MM.1S (cell line): ENCODE results near the gene OAS2.

Experiments used
- DNase-seq: peaks from one replicate; pipeline ENCODE4 v3.0.0-alpha.2; 2015
- H2AFZ ChIP-seq: fragments of 300-600 bp; sonication (generic); 2 replicates; pipeline ENCODE4 v1.6.0; 2016; ENCODE audit warnings: antibody characterized with exemption, low read length
- H3F3A ChIP-seq: fragments of 300-600 bp; sonication (generic); 2 replicates; pipeline ENCODE4 v1.6.1; 2016; ENCODE audit warnings: mild to moderate bottlenecking, antibody characterized with exemption, low read length, moderate library complexity, mixed read lengths; ENCODE audit not compliant: insufficient read depth
- H3K27ac ChIP-seq: fragments of 300-600 bp; sonication (generic); 2 replicates; pipeline ENCODE4 v1.5.1; 2016; ENCODE audit warnings: mild to moderate bottlenecking, low read length
- H3K27me3 ChIP-seq: fragments of 300-600 bp; sonication (generic); replicated peaks from 2 replicates; pipeline ENCODE4 v1.6.0; 2016; ENCODE audit warnings: low read length; ENCODE audit not compliant: insufficient read depth
- H3K36me3 ChIP-seq: fragments of 300-600 bp; sonication (generic); replicated peaks from 2 replicates; pipeline ENCODE4 v1.6.1; 2016; ENCODE audit warnings: mild to moderate bottlenecking, low read length, mixed read lengths; ENCODE audit not compliant: insufficient read depth
- H3K4me1 ChIP-seq: fragments of 300-600 bp; sonication (generic); 2 replicates; pipeline ENCODE4 v1.6.1; 2016; ENCODE audit warnings: low read length, mixed read lengths
- H3K4me2 ChIP-seq: fragments of 300-600 bp; sonication (generic); 2 replicates; pipeline ENCODE4 v1.6.0; 2016; ENCODE audit warnings: low read depth, low read length
- H3K4me3 ChIP-seq: fragments of 300-600 bp; sonication (generic); 2 replicates; pipeline ENCODE4 v1.5.1; 2016; ENCODE audit warnings: low read length, mixed read lengths
- H3K79me2 ChIP-seq: fragments of 300-600 bp; sonication (generic); 2 replicates; pipeline ENCODE4 v1.6.1; 2016; ENCODE audit warnings: mixed run types, low read length, mixed read lengths
- H3K9ac ChIP-seq: fragments of 300-600 bp; sonication (generic); 2 replicates; pipeline ENCODE4 v1.6.1; 2016; ENCODE audit warnings: low read length, mixed read lengths
- H3K9me2 ChIP-seq: fragments of 300-600 bp; sonication (generic); replicated peaks from 2 replicates; pipeline ENCODE4 v1.6.1; 2016; ENCODE audit warnings: mild to moderate bottlenecking, low read length, mixed read lengths; ENCODE audit not compliant: insufficient read depth
- H3K9me3 ChIP-seq: fragments of 300-600 bp; sonication (generic); replicated peaks from 2 replicates; pipeline ENCODE4 v1.6.1; 2016; ENCODE audit warnings: mild to moderate bottlenecking, low read length, mixed read lengths; ENCODE audit not compliant: insufficient read depth
- H4K20me1 ChIP-seq: fragments of 300-600 bp; sonication (generic); 2 replicates; pipeline ENCODE4 v1.6.1; 2016; ENCODE audit warnings: mild to moderate bottlenecking, low read length, moderate library complexity, mixed read lengths; ENCODE audit not compliant: insufficient read depth
- EZH2 ChIP-seq: fragments of 300-600 bp; sonication (generic); optimal IDR thresholded peaks from 2 replicates; pipeline ENCODE3; 2017; ENCODE audit warnings: low read depth, mild to moderate bottlenecking, antibody characterized with exemption, low read length, mixed read lengths
- EZH2phosphoT487 ChIP-seq: fragments of 300-600 bp; sonication (generic); IDR thresholded peaks from 2 replicates; pipeline ENCODE4 v1.6.1; 2018; ENCODE audit warnings: antibody characterized with exemption, low read length
- TF ChIP-seq, protein P1 (sequence below): fragments of 300-600 bp; sonication (generic); IDR thresholded peaks from 2 replicates; pipeline ENCODE4 v1.5.1; 2016; ENCODE audit warnings: antibody characterized with exemption, low read length, mixed read lengths

The OAS2 gene

DNA sequence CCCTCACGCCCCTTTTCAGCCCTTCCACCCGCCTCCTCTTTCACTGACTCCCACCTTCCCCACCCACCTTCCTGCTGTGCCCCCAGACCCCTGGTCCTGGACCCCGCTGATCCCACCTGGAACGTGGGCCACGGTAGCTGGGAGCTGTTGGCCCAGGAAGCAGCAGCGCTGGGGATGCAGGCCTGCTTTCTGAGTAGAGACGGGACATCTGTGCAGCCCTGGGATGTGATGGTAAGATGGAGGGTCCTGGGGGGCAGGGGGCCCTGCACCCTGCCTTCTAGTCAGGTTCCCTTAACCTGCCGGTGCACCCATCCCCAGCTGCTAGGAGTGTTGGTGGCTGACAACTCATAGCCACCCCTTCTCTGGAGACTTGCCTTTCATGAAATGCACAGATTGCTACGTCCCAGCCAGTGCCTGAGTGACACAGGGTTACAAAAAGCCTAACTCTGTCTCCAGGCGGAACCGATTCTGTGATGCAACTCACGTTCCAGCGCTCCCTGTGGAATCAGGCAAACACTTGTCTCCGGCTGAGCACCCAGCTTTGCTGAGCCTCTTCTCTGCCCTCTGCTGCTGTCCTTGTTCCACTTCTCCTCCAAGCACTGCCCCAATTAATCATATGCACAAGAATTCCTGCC, 15.0 kb upstream of the OAS2 start:
- no peak for DNase-seq
- no peaks in the 10 kb centered on the region for H4K20me1 ChIP-seq
- H3K27me3 ChIP-seq: no peaks in the 10 kb centered on the region
- no peak overlapping the region for H2AFZ ChIP-seq
- no peaks in the 10 kb centered on the region for H3K36me3 ChIP-seq
- no peaks in the 10 kb centered on the region for H3F3A ChIP-seq
- H3K9ac ChIP-seq: no peak overlapping the region
- H3K79me2 ChIP-seq: no peaks in the 10 kb centered on the region
- TF ChIP-seq, protein P1, sequence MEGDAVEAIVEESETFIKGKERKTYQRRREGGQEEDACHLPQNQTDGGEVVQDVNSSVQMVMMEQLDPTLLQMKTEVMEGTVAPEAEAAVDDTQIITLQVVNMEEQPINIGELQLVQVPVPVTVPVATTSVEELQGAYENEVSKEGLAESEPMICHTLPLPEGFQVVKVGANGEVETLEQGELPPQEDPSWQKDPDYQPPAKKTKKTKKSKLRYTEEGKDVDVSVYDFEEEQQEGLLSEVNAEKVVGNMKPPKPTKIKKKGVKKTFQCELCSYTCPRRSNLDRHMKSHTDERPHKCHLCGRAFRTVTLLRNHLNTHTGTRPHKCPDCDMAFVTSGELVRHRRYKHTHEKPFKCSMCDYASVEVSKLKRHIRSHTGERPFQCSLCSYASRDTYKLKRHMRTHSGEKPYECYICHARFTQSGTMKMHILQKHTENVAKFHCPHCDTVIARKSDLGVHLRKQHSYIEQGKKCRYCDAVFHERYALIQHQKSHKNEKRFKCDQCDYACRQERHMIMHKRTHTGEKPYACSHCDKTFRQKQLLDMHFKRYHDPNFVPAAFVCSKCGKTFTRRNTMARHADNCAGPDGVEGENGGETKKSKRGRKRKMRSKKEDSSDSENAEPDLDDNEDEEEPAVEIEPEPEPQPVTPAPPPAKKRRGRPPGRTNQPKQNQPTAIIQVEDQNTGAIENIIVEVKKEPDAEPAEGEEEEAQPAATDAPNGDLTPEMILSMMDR: no peak
- TF ChIP-seq EZH2phosphoT487 (no peak), EZH2 (no peak)
- no peaks in the 10 kb centered on the region for H3K4me1 ChIP-seq
- H3K27ac ChIP-seq: no peak overlapping the region
- no peak overlapping the region for H3K4me2 ChIP-seq
- H3K9me3 ChIP-seq: no peaks in the 10 kb centered on the region
- H3K4me3 ChIP-seq: no peak overlapping the region
- no peaks in the 10 kb centered on the region for H3K9me2 ChIP-seq

DNA sequence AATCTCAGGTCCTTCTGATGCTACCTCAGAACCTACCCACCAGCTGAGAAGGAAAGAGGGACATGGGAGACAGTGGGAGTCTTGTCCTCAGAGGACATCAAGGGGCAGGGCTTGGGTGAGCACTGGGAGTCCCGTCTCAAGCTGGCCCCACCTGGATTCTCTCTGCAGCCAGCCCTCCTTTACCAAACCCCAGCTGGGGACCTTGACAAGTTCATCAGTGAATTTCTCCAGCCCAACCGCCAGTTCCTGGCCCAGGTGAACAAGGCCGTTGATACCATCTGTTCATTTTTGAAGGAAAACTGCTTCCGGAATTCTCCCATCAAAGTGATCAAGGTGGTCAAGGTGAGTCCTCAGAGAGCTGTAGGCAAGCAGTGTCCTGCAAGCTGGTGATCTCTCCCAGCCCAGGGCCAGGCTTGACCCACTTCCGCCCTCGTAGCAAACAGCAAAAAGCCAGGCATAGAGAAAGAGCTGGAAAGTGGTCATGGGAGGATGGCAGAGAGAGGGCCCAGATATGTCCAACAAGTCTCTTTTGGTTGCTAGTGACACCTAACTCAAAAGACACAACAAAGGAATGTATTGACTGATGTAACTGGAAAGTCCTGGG, 14.2 kb upstream of the OAS2 start:
- Histone ChIP-seq H3K9me3 (no peaks in the 10 kb centered on the region), H3K9ac (no peak overlapping the region), H4K20me1 (no peaks in the 10 kb centered on the region), H3K79me2 (no peaks in the 10 kb centered on the region), H3K27me3 (no peaks in the 10 kb centered on the region), H3F3A (no peaks in the 10 kb centered on the region), H3K27ac (no peak overlapping the region), H3K4me2 (no peak overlapping the region), H2AFZ (no peak overlapping the region), H3K36me3 (no peaks in the 10 kb centered on the region), H3K9me2 (no peaks in the 10 kb centered on the region), H3K4me1 (no peaks in the 10 kb centered on the region), H3K4me3 (no peak overlapping the region)
- TF ChIP-seq EZH2phosphoT487 (no peak), EZH2 (no peak)
- TF ChIP-seq, protein P1: no peak
- no peak for DNase-seq

DNA sequence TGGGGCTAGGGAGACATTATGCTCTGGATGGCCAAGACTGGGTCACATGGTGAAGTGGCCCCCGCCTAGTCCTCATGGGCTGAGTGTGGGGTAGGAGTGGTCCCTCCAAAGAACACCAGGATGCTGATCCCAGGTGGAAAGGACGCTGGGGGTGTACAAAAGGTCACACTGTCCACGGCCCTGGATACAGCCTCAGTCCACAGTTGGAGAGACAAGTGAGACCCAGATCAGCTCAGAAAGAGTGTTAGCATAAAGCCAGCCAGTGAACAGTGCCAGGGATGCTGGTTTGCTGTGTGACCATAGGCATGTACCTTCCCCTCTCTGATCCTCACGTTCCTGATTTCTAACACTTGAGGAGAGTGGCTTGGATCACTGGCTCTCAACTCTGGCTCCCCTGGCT, 13.4 kb upstream of the OAS2 start:
- Histone ChIP-seq H2AFZ (no peak overlapping the region), H3K4me1 (no peaks in the 10 kb centered on the region), H3K4me2 (no peak overlapping the region), H4K20me1 (no peaks in the 10 kb centered on the region), H3K79me2 (no peaks in the 10 kb centered on the region), H3F3A (no peaks in the 10 kb centered on the region), H3K36me3 (no peaks in the 10 kb centered on the region), H3K9me3 (no peaks in the 10 kb centered on the region), H3K4me3 (no peak overlapping the region), H3K27me3 (no peaks in the 10 kb centered on the region), H3K9ac (no peak overlapping the region), H3K27ac (no peak overlapping the region), H3K9me2 (no peaks in the 10 kb centered on the region)
- no peak for TF ChIP-seq EZH2phosphoT487
- TF ChIP-seq, protein P1: no peak
- no peak for TF ChIP-seq EZH2
- DNase-seq: no peak
